Trophoblast cell (in vitro differentiated cells and primary cell): ENCODE results near the gene SEC61B.

Experiments used
- DNase-seq, 2 donors: peaks; one replicate each; pipeline ENCODE4 v3.0.0-alpha.2; 2016
- H2AFZ ChIP-seq: 2 replicates; pipeline ENCODE4 v1.6.1; 2013; ENCODE audit warnings: low read length, moderate library complexity, mild to moderate bottlenecking; ENCODE audit not compliant: insufficient read depth, poor library complexity
- H2AK5ac ChIP-seq: 2 replicates; pipeline ENCODE4 v1.6.1; 2013; ENCODE audit warnings: mild to moderate bottlenecking, low read length
- H2BK120ac ChIP-seq: 2 replicates; pipeline ENCODE4 v1.6.1; 2013; ENCODE audit warnings: low read length, mild to moderate bottlenecking, moderate library complexity; ENCODE audit not compliant: insufficient read depth, poor library complexity
- H2BK12ac ChIP-seq: 2 replicates; pipeline ENCODE4 v1.6.1; 2013; ENCODE audit warnings: mild to moderate bottlenecking, low read length, moderate library complexity
- H2BK5ac ChIP-seq: 2 replicates; pipeline ENCODE4 v1.6.1; 2013; ENCODE audit warnings: low read length, low read depth, moderate library complexity, mild to moderate bottlenecking; ENCODE audit not compliant: poor library complexity
- H3K14ac ChIP-seq: 2 replicates; pipeline ENCODE4 v1.6.1; 2013; ENCODE audit warnings: mild to moderate bottlenecking, low read length
- H3K18ac ChIP-seq: 2 replicates; pipeline ENCODE4 v1.6.1; 2013; ENCODE audit warnings: mild to moderate bottlenecking, low read length
- H3K23ac ChIP-seq: 2 replicates; pipeline ENCODE4 v1.6.1; 2013; ENCODE audit warnings: low read length
- H3K27ac ChIP-seq: 2 replicates; pipeline ENCODE4 v1.5.1; 2013; ENCODE audit warnings: low read depth, mild to moderate bottlenecking, inconsistent platforms, low read length, moderate library complexity
- H3K27me3 ChIP-seq: 2 replicates; pipeline ENCODE4 v1.6.1; 2013; ENCODE audit warnings: inconsistent platforms, mild to moderate bottlenecking, low read length, moderate library complexity; ENCODE audit not compliant: insufficient read depth
- H3K36me3 ChIP-seq, 2 experiments: 1 replicate in 1 of 2; 2 replicates in 1 of 2; pipeline ENCODE4 v1.6.1; 2013; ENCODE audit warnings: low read length in 2 of 2, mild to moderate bottlenecking in 2 of 2, moderate library complexity in 1 of 2; ENCODE audit not compliant: insufficient read depth in 2 of 2, control insufficient read depth in 1 of 2
- H3K4ac ChIP-seq: 2 replicates; pipeline ENCODE4 v1.6.1; 2013; ENCODE audit warnings: low read depth, mild to moderate bottlenecking, low read length, moderate library complexity
- H3K4me1 ChIP-seq, 2 experiments: 1 replicate in 1 of 2; 2 replicates in 1 of 2; pipeline ENCODE4 v1.6.1; 2013; ENCODE audit warnings: low read length in 2 of 2, mild to moderate bottlenecking in 2 of 2, moderate library complexity in 1 of 2; ENCODE audit not compliant: insufficient read depth in 2 of 2, control insufficient read depth in 1 of 2
- H3K4me2 ChIP-seq: 2 replicates; pipeline ENCODE4 v1.6.1; 2013; ENCODE audit warnings: inconsistent platforms, mild to moderate bottlenecking, low read length, moderate library complexity
- H3K4me3 ChIP-seq: 2 replicates; pipeline ENCODE4 v1.5.1; 2013; ENCODE audit warnings: mild to moderate bottlenecking, low read depth, low read length, inconsistent platforms
- H3K79me1 ChIP-seq: one replicate; pipeline ENCODE4 v1.6.1; 2013; ENCODE audit warnings: low read length
- H3K79me2 ChIP-seq: 2 replicates; pipeline ENCODE4 v1.6.1; 2013; ENCODE audit warnings: low read length, mild to moderate bottlenecking; ENCODE audit not compliant: control insufficient read depth, insufficient read depth, poor library complexity
- H3K9ac ChIP-seq: 2 replicates; pipeline ENCODE4 v1.6.1; 2013; ENCODE audit warnings: mild to moderate bottlenecking, low read length
- H3K9me3 ChIP-seq: 2 replicates; pipeline ENCODE4 v1.6.1; 2013; ENCODE audit warnings: low read depth, mild to moderate bottlenecking, control low read depth, inconsistent platforms, low read length; ENCODE audit not compliant: insufficient read depth
- H4K12ac ChIP-seq: 2 replicates; pipeline ENCODE4 v1.6.1; 2013; ENCODE audit warnings: low read depth, mild to moderate bottlenecking, low read length, moderate library complexity
- H4K8ac ChIP-seq: 2 replicates; pipeline ENCODE4 v1.6.1; 2013; ENCODE audit warnings: low read depth, mild to moderate bottlenecking, low read length, moderate library complexity
- H4K91ac ChIP-seq: one replicate; pipeline ENCODE4 v1.6.1; 2013; ENCODE audit warnings: low read depth, mild to moderate bottlenecking, low read length, moderate library complexity
- WGBS: extraction: QIAGEN DNeasy Blood & Tissue Kit; methylation state at CpG from one replicate; pipeline ENCODE4 v1.1.7; 2013; ENCODE audit warnings: missing lambda C conversion rate; ENCODE audit not compliant: insufficient read length, insufficient coverage; ENCODE audit errors: extremely low coverage; 5-methylcytosine and 5-hydroxymethylcytosine counted together

The SEC61B gene

DNA sequence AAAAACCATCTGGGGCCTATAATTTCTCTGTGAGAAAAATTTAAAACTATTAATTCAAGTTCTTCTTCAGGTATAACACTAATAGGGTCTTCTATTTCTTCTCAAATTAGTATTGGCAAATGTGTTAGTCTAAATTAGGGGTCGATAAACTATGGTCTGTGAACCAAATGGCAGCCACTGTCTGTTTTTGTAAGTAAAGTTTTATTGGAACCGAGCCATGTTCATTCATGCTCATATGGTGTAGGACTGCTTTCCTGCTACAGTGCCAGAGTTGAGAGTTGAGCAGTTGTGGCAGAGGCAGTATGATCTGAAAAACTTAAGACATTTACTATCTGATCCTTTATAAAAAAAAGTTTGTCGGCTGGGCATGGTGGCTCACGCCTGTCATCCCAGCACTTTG, 29.1 kb downstream of the SEC61B start:
- DNase-seq = no peak
- H2BK5ac ChIP-seq = no peak overlapping the region
- no peaks in the 10 kb centered on the region for H3K9me3 ChIP-seq
- H2AFZ ChIP-seq = no peak overlapping the region
- no peak overlapping the region for H2AK5ac ChIP-seq
- H3K4me1 ChIP-seq = no peaks in the 10 kb centered on the region
- H3K79me1 ChIP-seq = no peaks in the 10 kb centered on the region
- no peak overlapping the region for H4K12ac ChIP-seq
- no peak overlapping the region for H3K23ac ChIP-seq
- no peak overlapping the region for H2BK120ac ChIP-seq
- H3K18ac ChIP-seq = no peak overlapping the region
- H3K4me3 ChIP-seq = no peak overlapping the region
- H3K9ac ChIP-seq = no peak overlapping the region
- H4K91ac ChIP-seq = no peak overlapping the region
- H3K4me2 ChIP-seq = no peak overlapping the region
- H2BK12ac ChIP-seq = no peak overlapping the region
- no peak overlapping the region for H3K27ac ChIP-seq
- H4K8ac ChIP-seq = no peak overlapping the region
- no peaks in the 10 kb centered on the region for H3K27me3 ChIP-seq
- no peak overlapping the region for H3K4ac ChIP-seq
- no peaks in the 10 kb centered on the region for H3K36me3 ChIP-seq
- no peak overlapping the region for H3K14ac ChIP-seq
- no peaks in the 10 kb centered on the region for H3K79me2 ChIP-seq
- WGBS = no CpG with 5 or more reads among the region's 4 CpGs

DNA sequence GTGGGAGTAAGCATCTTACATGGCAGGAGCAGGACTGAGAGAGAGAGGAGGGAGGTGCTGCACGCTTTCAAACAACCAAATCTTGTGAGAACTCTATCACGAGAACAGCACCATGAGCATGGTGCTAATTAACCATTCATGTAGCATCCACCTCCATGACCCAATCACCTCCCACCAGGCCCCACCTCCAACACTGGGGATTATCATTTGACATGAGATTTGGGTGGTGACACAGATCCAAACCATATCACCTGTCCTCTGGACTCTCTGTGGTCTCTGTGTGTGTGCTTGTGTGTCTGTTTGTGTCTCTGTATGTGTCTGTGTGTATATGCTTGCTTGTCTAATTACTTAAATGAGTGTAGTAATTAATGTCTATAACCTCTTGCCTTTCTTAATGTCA, 31.1 kb downstream of the SEC61B start:
- no peak overlapping the region for H3K14ac ChIP-seq

DNA sequence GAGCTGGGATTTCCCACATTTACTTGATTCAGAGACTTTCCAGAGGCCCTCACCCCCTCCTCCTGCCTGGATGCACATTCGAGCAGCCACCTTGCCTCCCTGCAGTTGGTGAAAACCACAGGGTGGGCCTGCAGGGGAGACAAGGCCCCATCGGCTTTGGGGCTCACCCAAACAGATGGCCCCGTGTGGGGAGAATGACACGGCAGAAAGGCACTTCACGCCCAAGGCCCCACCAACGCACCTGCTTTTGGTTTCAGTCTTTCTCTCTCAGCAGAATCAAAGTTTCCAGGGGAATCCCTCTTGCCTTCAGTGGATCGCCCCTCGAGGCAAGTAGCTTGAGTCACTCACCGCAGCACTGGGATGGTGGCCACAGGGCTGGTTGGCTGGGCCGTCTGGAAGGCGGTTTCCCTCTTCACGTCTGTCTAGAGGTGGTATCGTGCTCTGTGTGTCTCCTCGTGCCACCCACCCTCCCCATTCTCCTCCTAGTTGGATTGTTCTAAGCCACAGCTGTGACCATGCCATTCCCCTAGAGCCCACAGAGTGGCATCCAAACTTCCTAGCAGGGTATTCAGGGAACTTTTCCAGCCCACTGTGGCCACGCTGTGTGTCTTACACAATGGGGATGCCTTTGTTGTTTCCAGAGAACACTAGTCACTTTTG, 31.8 kb downstream of the SEC61B start:
- H4K8ac ChIP-seq = no peak overlapping the region
- H2AFZ ChIP-seq = no peak overlapping the region
- H3K4me2 ChIP-seq = no peak overlapping the region
- H3K4ac ChIP-seq = no peak overlapping the region
- H3K27me3 ChIP-seq = no peaks in the 10 kb centered on the region
- no peak overlapping the region for H3K14ac ChIP-seq
- no peak overlapping the region for H3K4me3 ChIP-seq
- H3K18ac ChIP-seq = no peak overlapping the region
- no peak overlapping the region for H4K12ac ChIP-seq
- DNase-seq = peak; percentile 19
- no peak overlapping the region for H4K91ac ChIP-seq
- no CpG with 5 or more reads among the region's 15 CpGs for WGBS
- no peak overlapping the region for H2AK5ac ChIP-seq
- H3K9me3 ChIP-seq = no peaks in the 10 kb centered on the region
- no peaks in the 10 kb centered on the region for H3K4me1 ChIP-seq
- H2BK5ac ChIP-seq = no peak overlapping the region
- no peaks in the 10 kb centered on the region for H3K79me2 ChIP-seq
- H3K36me3 ChIP-seq = no peaks in the 10 kb centered on the region
- H2BK120ac ChIP-seq = no peak overlapping the region
- H2BK12ac ChIP-seq = no peak overlapping the region
- H3K27ac ChIP-seq = no peak overlapping the region
- H3K79me1 ChIP-seq = no peaks in the 10 kb centered on the region
- H3K9ac ChIP-seq = no peak overlapping the region
- H3K23ac ChIP-seq = no peak overlapping the region

More for the DNA sequence above, 31.1 kb downstream of the SEC61B start:
- no peak for DNase-seq
- WGBS = no CpG with 5 or more reads among the region's 2 CpGs
- Histone ChIP-seq H4K12ac (no peak overlapping the region), H3K9me3 (no peaks in the 10 kb centered on the region), H3K4me1 (no peaks in the 10 kb centered on the region), H3K9ac (no peak overlapping the region), H3K23ac (no peak overlapping the region), H2AK5ac (no peak overlapping the region), H4K91ac (no peak overlapping the region), H3K4me2 (no peak overlapping the region), H2BK5ac (no peak overlapping the region), H3K4me3 (no peak overlapping the region), H2BK12ac (no peak overlapping the region), H3K79me2 (no peaks in the 10 kb centered on the region), H3K79me1 (no peaks in the 10 kb centered on the region), H3K4ac (no peak overlapping the region), H3K36me3 (no peaks in the 10 kb centered on the region), H3K27me3 (no peaks in the 10 kb centered on the region), H3K18ac (no peak overlapping the region), H4K8ac (no peak overlapping the region), H3K27ac (no peak overlapping the region), H2AFZ (no peak overlapping the region), H2BK120ac (no peak overlapping the region)

DNA sequence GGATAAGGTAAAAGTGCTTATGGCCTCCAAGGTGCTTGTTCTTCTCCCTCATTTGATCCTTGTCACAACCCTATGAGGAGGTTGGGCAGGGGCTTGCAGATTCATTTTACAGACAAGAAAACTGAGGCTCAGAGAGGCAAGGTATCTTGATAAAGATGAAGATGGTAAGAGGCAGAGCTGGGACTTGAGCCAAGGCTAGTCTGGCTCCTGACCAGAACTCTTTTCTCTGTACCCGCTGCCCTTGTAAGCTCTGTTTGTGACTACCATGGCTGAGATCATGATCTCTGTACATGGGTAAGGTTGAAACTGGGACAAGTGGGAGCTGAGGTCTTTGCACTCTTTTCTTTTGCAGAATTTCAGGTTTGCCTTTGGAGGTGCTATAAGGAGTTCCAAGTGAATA, 33.6 kb downstream of the SEC61B start:
- Histone ChIP-seq H2BK5ac (no peak overlapping the region), H3K4me3 (no peak overlapping the region), H3K9ac (no peak overlapping the region), H4K91ac (no peak overlapping the region), H3K14ac (no peak overlapping the region), H4K12ac (no peak overlapping the region), H3K36me3 (no peaks in the 10 kb centered on the region), H3K79me1 (no peaks in the 10 kb centered on the region), H3K4me1 (no peaks in the 10 kb centered on the region), H3K27me3 (no peaks in the 10 kb centered on the region), H2AFZ (no peak overlapping the region), H3K23ac (no peak overlapping the region), H4K8ac (no peak overlapping the region), H2BK120ac (no peak overlapping the region), H3K27ac (no peak overlapping the region), H2AK5ac (no peak overlapping the region), H2BK12ac (no peak overlapping the region), H3K9me3 (peaks cover 4% of the 10 kb centered on the region), H3K79me2 (no peaks in the 10 kb centered on the region), H3K4ac (no peak overlapping the region), H3K4me2 (no peak overlapping the region), H3K18ac (no peak overlapping the region)
- no CpG with 5 or more reads among the region's 1 CpG for WGBS
- no peak for DNase-seq
